Dedifferentiated amniotic fluid mesenchymal stem cell (primary cell): ENCODE results near the gene GPR89A.
"Not testable (repeated sequence)": the region's sequence is repeated elsewhere in the genome, so short reads cannot be mapped to it uniquely, and the experiment has no call there.

Experiments
- DNase-seq: peaks from one replicate; pipeline ENCODE4 v3.0.0-alpha.2; 2016; ENCODE audit errors: extremely low spot score

The GPR89A gene

GRCh38 chr1:145717833-145718232, 110.0 kb downstream of the GPR89A start:
- DNase-seq = no peak

- not testable (repeated sequence) for DNase-seq
Measured at GRCh38 chr1:145718465-145718864, 110.7 kb downstream of the GPR89A start.

GRCh38 chr1:145719230-145720079, 111.7 kb downstream of the GPR89A start, which contains the start of gene CD160:
Gene CD160 (plus strand): TSS chr1:145719499. CDS start chr1:145728328, 8,829 bp downstream.
- DNase-seq = no peak
